Stimulated activated CD4-positive, alpha-beta T cell treated with anti-CD3 and anti-CD28 coated beads, Interleukin-4, amount 100 ng/mL, for 48 hours (primary cell): Measurements from ENCODE around the gene MIPEP.
"Not testable (repeated sequence)": the region's sequence is repeated elsewhere in the genome, so short reads cannot be mapped to it uniquely, and the experiment has no call there.

Experiments used
- DNase-seq, 2 donors: peaks; one replicate each; pipeline ENCODE4 v3.0.0-alpha.2; 2020; ENCODE audit warnings: low read depth in 2 of 2

The MIPEP gene

DNA sequence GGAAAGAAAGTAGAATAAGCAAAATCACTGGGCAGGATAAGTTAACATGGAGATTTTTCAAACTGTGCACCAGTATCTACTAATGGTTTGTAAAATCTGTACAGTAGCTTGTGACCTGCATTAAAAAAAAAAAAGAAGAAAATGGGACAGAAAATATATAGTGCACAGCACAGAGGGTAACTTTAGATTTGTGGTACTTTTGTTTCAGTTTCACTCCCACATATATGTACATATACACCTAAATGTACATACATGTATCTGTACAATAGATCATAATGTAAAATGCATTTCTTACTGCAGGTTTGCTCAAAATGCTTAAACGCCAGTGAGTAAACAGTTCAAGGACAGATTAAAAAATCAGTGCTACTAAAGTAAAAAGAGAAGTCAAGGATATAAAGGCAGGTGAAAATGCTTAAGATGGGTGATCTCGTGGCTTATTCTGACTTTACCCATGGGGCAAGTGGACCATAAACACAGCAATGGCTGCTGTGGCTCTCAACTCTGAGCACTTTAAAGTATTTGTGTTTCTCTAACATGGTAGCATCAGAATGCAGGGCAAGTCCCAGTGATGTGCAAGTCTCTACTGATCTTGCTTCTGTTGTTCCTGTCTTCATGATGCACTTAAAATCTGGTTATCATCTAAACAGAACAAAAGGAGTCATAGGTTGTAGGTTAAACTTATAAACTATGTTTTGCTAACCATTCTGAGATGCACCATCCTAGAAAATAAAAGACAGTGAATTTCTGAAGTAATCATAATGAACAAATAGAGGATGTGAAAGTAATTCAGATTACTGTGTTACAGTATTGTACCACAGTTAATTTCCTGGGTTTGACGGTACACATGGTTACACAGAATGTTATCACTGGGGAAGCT lies 112.3 kb downstream of the MIPEP start:
- DNase-seq, result no peak

GRCh38 chr13:23772717-23773116 lies 116.5 kb downstream of the MIPEP start:
- DNase-seq, result no peak

DNA sequence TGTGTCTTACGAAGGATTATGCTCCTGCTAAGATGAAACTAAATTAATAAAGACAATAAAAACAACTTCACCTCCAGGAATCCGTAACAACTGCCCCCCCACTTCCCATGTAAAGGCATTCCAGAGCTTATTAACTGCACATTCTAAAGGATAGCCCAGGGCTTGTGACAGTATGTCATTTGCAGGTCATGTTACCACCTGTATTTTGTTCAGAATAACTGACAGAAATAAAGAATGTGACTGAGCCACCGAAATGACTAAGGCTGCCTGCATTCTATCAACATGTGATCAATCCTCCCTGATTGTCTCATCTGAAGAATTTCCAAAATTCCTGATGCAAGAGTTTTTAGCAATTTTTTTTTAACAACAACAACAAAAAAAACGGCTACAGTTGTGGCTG lies 117.2 kb downstream of the MIPEP start:
- no peak for DNase-seq

- no peak for DNase-seq
Measured at GRCh38 chr13:23771552-23771951, 117.6 kb downstream of the MIPEP start.

DNA sequence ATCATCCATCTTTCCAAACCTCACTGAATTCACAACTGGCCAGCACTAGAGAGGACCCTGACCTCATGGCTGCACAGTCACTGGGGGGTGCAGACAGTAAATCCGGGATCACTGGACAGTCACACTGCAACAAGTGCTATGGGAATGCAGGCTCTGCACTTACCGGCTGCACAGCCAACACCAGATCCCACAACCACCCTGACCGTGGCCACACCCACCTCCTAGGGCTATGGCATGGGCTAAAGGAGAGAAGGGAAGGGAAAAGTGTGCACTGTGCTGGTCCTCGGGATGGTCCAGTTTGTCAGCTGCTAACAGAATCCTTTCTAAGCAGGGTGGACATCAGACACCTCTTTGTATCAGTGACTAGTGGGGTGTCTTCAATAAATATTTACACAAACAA lies 118.2 kb downstream of the MIPEP start:
- DNase-seq, result no peak

DNA sequence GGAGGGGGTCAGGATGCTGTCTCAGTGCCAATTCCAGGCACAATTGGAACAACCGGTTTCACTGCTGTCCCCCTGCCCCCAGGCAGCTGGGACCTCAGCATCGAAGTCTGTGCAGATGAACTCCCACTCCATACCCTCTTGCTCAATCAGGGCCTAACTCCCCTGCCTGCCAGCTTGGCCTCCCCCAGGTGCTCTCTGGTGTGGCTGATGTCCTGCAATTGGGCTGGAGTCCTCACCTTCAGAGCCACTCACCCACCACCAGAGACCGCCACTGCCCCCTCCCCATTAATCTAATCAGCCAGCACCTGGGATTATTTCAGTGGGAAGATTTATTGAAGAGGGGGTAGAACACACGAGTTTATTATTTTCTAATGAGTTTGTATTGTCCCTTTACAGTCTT lies 118.8 kb downstream of the MIPEP start:
- no peak for DNase-seq

GRCh38 chr13:23769401-23769800 lies 119.8 kb downstream of the MIPEP start:
- DNase-seq, result no peak

DNA sequence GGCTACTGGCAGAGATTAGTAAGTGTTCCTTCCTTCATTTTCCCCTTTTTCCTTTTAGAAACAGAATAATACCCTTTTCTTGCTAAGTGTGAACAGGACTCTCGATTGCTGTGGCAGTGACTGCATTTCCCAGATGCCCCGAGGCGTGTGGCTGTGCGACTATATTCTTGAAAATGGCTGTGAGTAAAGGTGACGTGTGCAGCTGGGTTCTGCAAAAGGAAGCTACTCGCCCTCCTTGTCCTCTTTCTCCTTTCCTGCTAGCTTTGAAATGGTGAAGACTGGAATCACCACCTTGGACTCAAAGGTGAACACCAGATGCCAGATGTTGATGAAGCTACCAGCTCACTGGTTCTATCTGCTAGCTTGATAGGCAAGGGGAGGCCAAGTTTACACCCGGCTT lies 121.4 kb downstream of the MIPEP start:
- no peak for DNase-seq

GRCh38 chr13:23766939-23767338 lies 122.3 kb downstream of the MIPEP start:
- no peak for DNase-seq

- no peak for DNase-seq
Measured at GRCh38 chr13:23766283-23766682, 122.9 kb downstream of the MIPEP start.

DNA sequence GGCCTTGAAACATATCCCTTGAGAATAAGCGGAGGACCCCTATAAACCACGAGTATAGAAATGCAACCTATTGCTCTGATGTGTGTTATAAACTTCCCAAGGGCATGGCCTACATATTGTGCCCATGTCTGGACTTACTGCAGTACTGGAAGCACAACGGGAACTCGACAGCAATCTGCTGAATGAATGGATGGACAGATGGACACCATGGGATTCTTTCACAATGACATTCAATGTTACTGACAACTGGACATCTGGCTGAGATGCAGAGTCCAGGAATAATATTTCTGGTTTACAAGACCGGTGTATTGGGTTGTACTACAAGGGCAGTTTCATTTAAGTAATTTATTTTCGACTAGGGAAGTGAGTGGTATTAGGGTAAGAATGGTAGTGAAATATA lies 123.7 kb downstream of the MIPEP start:
- DNase-seq, result no peak

DNA sequence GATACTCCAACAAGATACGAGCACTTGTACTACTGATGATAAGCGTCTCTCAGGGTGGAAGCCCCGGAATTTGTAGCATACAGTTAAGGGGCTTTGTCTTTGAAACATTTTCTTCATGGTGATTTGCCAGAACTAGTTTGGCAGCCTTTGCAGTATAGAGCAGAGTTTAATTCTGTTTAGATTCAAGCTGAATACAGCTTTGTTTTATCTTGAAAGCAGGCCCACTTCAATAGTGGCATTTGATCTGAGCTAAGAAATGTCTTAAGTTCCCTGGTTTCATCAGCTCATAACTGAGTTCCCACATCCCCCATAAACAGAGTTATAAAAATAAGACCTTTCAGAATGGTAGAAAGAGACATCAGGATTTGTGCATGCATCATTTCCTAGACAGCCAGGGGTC lies 125.9 kb downstream of the MIPEP start:
- DNase-seq, result no peak

DNA sequence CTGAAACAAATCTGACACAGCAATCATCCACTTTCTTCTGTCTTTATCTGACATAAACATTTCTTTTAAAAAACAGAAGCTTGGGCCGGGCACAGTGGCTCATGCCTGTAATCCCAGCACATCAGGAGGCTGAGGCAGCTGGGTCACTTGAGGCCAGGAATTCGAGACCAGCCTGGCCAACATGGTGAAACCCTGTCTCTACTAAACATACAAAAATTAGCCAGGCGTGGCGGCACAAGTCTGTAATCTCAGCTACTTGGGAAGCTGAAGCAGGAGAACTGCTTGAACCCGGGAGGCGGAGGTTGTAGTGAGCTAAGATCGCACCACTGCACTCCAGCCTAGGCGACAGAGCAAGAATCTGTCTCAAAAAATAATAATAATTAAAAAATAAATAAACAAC lies 127.4 kb downstream of the MIPEP start:
- not testable (repeated sequence) for DNase-seq

DNA sequence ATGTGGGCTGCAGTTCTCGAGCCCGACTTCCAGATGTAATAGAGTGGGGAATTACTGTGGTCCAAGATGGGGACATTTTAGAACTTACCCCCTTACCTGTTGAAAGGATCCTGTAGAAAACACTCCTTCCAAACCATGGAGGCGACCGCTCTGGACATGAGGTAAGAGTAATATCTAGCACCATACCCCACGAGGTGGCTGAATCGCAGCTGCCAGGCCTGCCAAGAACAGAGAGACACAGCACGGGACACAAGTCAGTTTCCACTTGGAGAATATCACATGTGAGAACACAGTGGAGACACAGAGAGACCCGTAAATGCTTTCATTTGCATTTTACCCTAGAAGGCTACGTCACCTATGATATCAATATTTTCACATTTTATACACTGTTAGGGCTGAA lies 129.2 kb downstream of the MIPEP start:
- no peak for DNase-seq

GRCh38 chr13:23758798-23759527 lies 130.2 kb downstream of the MIPEP start:
- DNase-seq, result no peak

DNA sequence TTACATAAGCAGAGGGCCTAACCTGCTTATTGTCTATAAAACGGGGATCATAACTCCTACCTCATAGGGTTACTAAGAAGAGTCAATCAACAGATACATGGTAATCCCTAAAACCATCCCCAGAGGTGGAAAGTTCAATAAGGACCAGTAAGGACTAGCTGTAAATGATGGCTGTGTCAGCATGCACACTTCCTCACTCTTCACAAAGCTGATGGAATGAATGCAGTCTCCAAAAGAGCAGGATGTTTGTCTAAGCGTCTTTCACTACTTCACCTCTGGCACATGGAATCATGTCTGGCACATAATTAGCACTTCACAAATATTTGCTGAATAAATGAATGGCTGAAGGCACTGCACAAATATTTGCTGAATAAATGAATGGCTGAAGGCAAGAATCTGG lies 134.2 kb downstream of the MIPEP start:
- no peak for DNase-seq

DNA sequence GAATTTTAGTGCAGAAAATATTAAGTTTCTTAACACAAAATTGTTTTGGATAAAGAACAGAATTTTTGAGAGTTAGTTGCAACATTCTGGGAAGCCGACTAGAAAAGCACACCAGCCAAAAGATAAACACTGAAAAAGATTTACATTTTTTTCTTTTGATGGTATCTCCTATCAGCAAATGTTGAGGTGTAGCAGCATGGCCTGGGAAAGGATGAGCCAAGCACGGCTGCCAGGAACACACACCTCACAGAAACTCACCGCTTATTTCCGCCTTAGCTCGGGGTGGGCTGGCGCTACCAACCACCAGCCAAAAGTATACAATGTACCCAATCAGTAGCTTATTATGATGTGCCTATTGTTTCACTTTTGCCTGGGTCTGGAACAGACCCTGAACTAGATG lies 134.7 kb downstream of the MIPEP start:
- peak in 1 of 2 donors; percentile 22 for DNase-seq

DNA sequence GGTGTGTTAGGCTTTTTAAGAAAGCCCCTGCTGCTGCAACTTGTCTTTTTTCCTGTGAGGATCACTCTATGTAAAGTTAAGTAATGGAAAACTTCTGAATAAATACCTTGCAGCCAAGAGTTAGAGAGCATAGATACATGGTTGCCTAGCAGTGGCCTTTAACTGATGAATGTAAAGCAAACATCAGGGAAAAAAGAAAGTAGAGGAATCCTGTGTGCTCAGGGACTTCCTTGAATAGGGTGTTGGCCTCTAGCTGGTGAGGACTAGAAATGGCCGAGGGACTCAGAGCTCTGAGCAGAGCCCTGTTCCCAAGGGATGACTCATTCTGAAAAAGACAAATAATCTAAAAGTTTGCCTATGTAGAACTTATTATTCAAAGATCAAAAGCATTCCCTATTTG lies 135.7 kb downstream of the MIPEP start:
- DNase-seq, result no peak

DNA sequence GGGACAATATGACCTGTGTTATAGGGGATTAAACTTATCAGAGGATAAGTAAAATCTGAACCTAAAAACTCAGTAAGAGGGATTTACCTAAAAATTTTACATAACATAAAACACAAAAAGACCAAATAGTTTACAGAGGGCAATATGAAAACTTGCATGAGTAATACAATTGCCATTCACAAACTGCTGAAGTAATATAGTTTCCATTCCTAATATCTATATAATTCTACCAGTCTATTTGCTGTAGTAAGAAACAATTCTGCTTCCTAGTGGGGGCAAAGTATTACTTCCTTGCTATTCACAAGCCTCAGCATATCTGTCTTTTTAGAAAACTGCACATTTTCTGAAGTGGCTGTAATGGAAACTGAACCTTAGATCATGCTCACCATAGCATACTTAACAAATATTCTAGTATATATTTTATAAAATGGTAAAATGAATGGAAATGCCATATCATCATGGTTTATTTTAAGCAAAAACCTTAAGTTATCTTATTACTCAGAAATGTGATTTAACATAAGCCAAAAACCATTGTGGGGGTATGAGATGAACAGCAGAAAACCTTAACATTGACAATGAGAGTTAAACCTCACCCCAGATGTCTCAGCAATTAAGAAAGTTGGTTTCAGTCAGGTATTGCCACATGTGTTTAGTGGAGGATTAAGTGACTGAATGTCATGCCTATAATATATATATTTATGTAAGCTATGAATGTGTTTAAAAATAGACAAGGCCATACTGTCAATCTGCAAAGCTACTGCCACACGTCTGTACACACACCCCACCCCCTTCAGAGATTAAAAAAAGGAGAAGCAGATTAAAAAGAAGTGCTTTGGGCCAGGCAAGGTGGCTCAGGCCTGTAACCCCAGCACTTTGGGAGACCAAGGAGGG lies 136.8 kb downstream of the MIPEP start:
- no peak for DNase-seq

GRCh38 chr13:23751195-23751594 lies 138.0 kb downstream of the MIPEP start:
- no peak for DNase-seq

GRCh38 chr13:23750383-23751121 lies 138.6 kb downstream of the MIPEP start:
- no peak for DNase-seq
